ENCODE measurements around the gene HDAC3.

The HDAC3 gene

GRCh38 chr5:141662028-141662427 is 25.4 kb upstream of the HDAC3 start:
- no peak for DNase-seq (ENCODE audit: low spot score)

GRCh38 chr5:141657937-141658545 is 21.4 kb upstream of the HDAC3 start:
- no peak for DNase-seq (ENCODE audit: low spot score)

GRCh38 chr5:141657404-141657803 is 20.8 kb upstream of the HDAC3 start:
- DNase-seq (ENCODE audit: low spot score): no peak

- DNase-seq (ENCODE audit: low spot score): no peak
Measured at GRCh38 chr5:141656396-141656795, 19.7 kb upstream of the HDAC3 start.

GRCh38 chr5:141655020-141655419 is 18.4 kb upstream of the HDAC3 start:
- DNase-seq (ENCODE audit: low spot score): no peak

GRCh38 chr5:141654298-141654697 is 17.6 kb upstream of the HDAC3 start:
- DNase-seq (ENCODE audit: low spot score): no peak

GRCh38 chr5:141651728-141652105 is 15.1 kb upstream of the HDAC3 start:
- DNase-seq (ENCODE audit: low spot score): no peak

GRCh38 chr5:141650851-141651727 is 14.4 kb upstream of the HDAC3 start, which contains the start of gene FCHSD1:
Gene FCHSD1, minus strand, starts transcription at chr5:141651418. Its CDS starts 50 bp downstream, at chr5:141651368.
- DNase-seq (ENCODE audit: low spot score): peak; percentile 77

GRCh38 chr5:141649972-141650371 is 13.3 kb upstream of the HDAC3 start:
- DNase-seq (ENCODE audit: low spot score): no peak

- DNase-seq (ENCODE audit: low spot score): no peak
Measured at GRCh38 chr5:141649056-141649688, 12.5 kb upstream of the HDAC3 start.

GRCh38 chr5:141647851-141648250 is 11.2 kb upstream of the HDAC3 start:
- no peak for DNase-seq (ENCODE audit: low spot score)

- no peak for DNase-seq (ENCODE audit: low spot score)
Measured at GRCh38 chr5:141647242-141647641, 10.6 kb upstream of the HDAC3 start.

- DNase-seq (ENCODE audit: low spot score): no peak
Measured at GRCh38 chr5:141646026-141646425, 9.4 kb upstream of the HDAC3 start.

GRCh38 chr5:141641634-141642267 is 5.1 kb upstream of the HDAC3 start:
- DNase-seq (ENCODE audit: low spot score): no peak

- no peak for DNase-seq (ENCODE audit: low spot score)
Measured at GRCh38 chr5:141640698-141641097, 4.0 kb upstream of the HDAC3 start.

GRCh38 chr5:141640051-141640415 is 3.4 kb upstream of the HDAC3 start:
- no peak for DNase-seq (ENCODE audit: low spot score)

GRCh38 chr5:141639357-141640050 is 2.9 kb upstream of the HDAC3 start:
- no peak for DNase-seq (ENCODE audit: low spot score)

- no peak for DNase-seq (ENCODE audit: low spot score)
Measured at GRCh38 chr5:141638771-141639170, 2.1 kb upstream of the HDAC3 start.

GRCh38 chr5:141637767-141638419 is 1.2 kb upstream of the HDAC3 start:
- peak; percentile 72 for DNase-seq (ENCODE audit: low spot score)

- peak; percentile 50 for DNase-seq (ENCODE audit: low spot score)
Measured at GRCh38 chr5:141637123-141637766, 596 bp upstream of the HDAC3 start.

- no peak for DNase-seq (ENCODE audit: low spot score)
Measured at GRCh38 chr5:141636106-141636412, 590 bp downstream of the HDAC3 start.

Measured in SK-N-DZ (cell line).